HG03378 (cell line): ENCODE data around the gene CCNJL.
"Not testable (repeated sequence)": the region's sequence is repeated elsewhere in the genome, so short reads cannot be mapped to it uniquely, and the experiment has no call there.

Experiments used
- ATAC-seq: cut with Tn5 transposase; IDR thresholded peaks from one replicate; pipeline ENCODE4 v1.9.1; 2021; ENCODE audit warnings: mild to moderate bottlenecking, moderate library complexity; ENCODE audit not compliant: unreplicated experiment

Gene CCNJL, protein sequence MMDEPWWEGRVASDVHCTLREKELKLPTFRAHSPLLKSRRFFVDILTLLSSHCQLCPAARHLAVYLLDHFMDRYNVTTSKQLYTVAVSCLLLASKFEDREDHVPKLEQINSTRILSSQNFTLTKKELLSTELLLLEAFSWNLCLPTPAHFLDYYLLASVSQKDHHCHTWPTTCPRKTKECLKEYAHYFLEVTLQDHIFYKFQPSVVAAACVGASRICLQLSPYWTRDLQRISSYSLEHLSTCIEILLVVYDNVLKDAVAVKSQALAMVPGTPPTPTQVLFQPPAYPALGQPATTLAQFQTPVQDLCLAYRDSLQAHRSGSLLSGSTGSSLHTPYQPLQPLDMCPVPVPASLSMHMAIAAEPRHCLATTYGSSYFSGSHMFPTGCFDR

DNA sequence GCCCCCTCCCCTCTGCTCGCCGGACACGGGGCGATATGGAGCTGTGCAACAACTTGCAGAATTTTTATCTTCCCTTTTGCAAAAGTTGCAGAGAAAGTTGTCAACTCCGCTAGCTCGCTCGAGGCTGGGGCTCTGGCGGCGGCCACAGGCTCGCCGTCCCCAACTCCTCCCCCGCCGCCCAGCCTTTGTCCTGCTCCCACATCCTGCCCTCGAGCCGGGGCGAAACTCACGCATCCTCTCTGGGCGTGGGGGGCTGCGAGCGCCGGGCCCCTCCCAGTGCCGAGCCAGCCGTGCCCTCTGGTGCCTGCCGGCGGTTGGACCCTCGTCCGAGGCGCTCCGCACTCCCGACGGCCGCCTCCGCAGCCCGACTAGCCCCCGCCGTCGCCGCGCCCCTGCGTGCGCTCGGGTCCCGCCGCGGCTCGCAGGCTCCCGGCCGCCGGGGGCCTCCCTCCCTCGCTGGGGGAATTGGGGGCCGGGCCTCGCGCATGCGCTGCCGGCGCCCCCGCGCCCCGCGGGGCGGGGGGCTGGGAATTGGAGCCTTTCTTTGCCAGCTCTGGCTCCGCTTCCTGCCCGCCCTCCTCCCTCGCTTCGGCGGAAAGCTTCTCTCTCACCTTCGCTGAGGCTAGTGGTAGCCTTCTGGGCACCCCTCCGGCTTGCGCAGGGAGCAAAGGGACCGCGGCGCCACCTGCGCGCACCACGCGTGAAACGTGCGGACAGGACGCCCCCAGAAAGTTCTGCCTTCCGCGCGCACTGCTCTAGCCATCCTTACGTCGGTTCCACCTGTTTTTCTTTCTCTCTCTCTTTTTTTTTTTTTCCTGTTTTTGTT is at the start of gene CCNJL:
CCNJL (minus strand) TSS at position 431 of the 826 bp plus-strand sequence. CDS start 641 bp downstream, outside the sequence.
- peak; percentile 44 for ATAC-seq

DNA sequence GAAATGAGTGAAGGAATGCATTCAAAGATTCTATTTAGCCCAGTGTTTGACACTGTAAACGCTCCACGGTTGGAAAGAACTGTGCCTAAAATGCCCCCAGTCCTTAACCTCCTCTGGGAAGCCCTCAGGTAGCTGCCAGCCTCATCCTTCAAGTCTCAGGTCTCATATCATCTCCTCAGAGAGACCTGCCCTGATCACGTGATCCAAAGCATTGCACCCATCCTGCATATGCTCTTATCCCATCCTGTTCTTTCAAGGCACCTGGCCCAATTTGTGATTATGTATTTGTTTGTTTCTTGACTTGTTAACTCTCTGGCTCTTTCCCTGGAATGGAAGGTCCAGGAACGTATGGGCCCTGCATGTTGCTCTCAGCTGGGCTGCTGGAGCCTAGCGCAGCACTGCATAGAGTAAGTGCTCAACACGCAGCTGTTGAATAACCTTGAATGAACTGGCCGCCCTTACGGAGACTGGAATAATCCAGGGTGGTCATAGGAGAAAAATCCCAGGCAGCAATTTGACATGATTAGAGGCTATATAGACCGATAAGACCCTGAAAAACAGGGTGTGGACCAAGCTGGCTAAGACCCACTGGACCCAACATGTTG is 49.4 kb upstream of the CCNJL start:
- ATAC-seq: no peak

DNA sequence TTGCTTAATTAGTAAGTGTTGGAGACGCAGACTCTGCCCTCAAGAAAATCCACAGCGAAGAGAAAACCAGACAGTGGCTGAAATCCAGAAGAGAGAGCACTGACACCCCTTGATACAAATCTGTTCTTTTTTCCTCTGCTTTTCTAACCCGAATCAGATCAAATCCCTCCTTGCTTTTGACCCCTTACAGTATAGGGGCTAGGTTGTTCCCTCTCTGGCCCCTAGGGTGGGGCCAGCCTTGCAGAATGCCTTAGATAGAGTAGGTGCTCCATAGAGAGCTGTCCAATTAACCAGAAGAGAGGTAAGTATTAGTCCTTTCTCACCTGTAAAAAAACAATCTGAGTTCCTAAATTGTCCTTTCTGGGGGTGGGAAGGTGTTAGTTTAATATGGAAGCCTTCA is 47.9 kb upstream of the CCNJL start:
- ATAC-seq: no peak

DNA sequence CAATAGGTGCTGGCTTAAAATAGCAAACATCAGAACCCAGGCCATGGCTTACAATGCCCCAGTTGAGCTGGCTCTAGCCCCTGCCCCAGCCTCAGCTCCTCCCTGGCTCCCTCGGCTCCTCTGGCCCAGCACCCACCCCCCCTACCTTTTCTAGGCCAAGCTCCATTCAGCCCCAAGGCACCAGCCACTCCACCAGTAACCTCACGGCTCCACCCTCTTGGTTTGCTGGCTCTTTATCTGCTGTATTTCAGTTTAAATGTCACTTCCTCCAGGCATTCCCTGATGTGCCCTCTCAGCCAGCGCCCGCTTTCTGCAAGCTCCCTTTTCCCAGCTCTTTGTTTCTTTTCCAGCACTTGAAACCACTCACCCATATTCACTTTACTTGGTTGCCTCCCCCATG is 47.5 kb upstream of the CCNJL start:
- ATAC-seq: no peak

DNA sequence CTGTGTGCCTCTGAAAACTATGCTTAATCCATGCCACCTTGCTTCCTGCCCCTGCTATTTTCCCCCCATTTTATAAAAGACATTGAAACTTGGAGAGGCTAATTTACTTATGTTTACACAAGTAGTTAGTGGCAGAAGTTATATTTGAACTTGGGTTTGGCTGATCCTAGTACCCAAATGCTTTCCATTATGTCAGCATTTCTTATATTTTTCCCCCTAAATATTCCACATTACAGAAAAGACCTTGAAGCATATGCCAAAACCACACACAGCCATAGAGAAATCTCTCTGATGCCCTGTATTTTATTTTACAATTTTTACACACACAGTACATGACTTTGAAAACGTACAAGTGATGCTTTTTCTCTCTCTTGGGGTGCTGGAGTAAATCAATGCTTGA is 46.9 kb upstream of the CCNJL start:
- ATAC-seq: no peak

DNA sequence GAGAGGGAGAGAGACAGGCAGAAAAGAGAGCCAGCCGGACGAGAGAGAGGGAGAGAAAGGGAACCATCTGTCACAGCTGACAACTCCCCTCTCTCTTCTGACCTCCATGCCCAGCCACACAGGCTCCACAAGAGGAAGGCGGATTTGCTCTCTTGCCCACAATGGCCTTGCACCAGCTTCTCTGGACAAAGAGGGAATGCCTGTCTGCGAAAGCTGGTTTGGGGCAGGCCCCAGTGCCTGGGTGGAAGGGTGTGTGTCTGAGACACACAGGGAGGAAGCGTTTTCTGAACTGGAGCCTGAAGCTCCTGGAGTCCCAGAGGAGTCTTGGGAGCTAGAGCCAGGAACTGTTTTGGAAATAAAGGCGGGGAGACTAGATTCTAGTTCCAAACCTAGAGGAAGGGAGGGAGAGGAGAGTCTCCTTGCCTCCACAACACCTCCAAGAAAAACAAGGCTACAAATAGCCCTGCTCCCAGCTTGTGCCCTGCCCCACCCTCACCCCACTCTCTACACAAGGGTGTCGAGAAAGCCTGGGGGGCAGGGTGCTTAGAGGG is 45.6 kb upstream of the CCNJL start:
- ATAC-seq: no peak

DNA sequence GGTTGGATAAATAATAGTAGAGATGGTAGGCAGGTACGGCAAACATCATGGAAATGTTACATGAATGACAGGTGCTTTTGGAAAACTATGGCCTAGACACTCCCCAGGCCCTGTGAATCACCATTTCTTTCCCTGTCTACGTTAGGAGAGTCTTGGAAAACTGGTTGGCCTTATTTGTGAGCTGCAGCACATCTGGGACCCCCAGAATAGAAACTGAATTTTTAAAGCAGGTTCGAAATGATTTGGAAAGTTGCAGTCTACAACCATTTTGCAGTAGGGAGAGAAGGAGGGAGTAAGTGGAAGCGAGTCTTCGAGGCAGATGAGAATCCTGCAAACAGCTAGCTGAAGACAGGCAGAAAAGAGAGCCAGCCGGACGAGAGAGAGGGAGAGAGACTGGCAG is 45.0 kb upstream of the CCNJL start:
- no peak for ATAC-seq

DNA sequence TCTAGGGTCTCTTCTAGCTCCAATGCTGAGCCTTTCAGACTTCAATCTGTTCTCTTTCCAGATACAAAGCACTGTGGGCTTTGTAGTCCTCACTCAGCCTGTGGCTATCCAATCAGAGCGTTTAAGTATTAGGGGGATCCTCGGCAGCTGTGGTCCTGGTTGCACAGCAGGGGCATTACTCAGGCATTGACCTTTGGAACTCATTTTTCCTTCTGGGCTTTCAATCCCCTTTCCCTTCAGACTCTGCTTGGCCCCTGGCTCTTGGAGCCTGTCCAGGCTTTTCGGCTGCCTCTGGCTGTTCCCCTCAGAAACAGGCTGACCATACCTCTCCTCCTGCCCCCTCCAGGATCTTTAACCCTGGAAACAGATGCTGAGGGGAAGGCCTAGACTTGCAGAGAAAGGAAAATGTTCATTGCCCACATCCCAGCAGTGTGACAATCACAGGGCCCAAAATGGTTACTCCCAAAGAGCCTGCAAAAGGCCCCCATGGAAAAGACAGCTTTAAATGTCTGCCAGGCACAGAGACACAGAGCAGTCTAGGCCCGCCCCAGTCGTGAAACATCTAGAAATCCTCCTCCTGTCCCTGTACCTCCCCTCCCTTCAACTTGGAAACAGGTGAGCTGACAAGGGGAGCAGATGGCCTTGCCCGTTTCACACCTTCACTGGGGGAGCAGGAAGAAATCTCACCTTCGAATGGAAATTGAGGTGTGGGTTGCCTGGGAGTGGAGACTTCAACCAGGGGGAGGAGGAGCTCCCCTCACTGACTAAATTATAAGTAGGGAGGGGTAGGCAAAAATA is 44.4 kb upstream of the CCNJL start:
- no peak for ATAC-seq

DNA sequence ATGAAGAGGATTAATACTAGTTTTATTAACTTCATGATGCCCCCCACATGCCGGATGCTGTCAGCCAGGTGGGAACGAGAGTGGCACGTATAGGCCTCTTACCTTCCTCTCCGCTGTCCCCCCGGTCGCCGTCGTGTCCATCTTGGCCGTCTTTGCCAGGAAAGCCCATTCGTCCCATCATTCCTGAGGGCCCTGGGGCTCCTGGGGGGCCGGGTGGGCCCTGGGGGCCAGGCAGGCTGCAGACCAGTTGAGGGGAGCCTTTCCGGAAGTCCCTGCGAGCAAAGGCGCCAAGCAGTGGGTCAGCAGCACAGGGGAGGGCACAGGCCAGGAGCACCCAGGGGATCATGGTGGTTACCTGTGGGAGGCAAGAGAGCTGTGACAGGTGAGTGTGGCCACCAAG is 42.3 kb upstream of the CCNJL start:
- ATAC-seq: no peak

DNA sequence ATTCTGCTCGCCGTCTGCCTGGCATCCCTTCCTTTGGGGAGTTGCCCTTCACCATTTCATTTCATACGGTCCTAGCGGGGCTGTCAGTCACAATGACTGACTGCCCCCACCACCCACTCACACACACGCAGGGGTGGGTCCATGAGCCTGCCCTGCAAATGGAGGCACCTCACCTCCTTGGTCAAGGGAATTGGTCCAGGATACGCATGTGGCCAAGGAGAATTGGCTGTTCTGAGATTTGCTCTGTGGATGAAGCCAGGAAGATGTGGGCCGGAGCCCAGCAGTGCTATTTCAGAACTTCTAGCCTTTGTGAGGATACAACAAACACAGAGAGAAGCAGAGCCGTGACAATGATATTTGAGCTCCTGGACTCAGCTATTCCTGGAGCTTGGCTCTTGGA is 41.0 kb upstream of the CCNJL start:
- no peak for ATAC-seq

DNA sequence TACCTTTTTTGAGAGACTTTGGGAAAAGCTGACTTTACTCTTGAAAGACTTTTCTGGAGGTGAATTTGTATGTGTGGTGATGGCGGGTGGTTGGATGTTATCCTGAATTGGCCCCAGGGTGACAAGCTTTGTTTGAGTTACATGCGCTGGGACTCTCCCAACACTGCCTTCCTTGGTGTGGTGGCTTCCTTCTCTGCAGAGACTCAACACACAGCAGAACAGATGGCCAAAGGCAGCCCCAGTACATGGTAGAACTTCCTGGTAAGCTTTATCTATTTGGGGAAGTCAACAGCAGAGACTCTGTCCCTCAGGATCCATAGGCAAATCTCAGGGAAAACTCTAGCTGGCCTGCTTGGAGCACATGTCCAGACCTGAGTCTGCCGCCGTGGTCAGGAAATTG is 39.9 kb upstream of the CCNJL start:
- ATAC-seq: no peak

DNA sequence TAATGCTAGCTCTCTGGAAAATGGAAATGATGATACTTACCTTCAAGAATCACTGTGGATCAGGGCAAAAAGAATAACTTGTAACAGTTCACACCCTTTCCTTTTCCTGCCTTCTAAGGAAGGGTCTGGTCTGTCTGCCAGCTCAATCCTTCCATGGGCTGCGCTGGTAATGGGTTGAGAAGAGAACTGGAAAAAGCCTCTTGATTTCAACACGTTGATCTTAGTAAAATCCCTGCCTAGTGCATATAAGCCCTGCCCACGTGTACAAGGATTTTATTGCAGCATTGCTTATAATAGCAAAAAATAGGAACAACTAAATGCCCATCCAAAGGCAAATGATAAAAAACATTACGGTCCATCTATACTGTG is 37.6 kb upstream of the CCNJL start:
- no peak for ATAC-seq

GRCh38 chr5:160349249-160349934 is 37.0 kb upstream of the CCNJL start:
- ATAC-seq: no peak

- ATAC-seq: no peak
These were observed 35.7 kb upstream of the CCNJL start for GRCh38 chr5:160348080-160348479.

DNA sequence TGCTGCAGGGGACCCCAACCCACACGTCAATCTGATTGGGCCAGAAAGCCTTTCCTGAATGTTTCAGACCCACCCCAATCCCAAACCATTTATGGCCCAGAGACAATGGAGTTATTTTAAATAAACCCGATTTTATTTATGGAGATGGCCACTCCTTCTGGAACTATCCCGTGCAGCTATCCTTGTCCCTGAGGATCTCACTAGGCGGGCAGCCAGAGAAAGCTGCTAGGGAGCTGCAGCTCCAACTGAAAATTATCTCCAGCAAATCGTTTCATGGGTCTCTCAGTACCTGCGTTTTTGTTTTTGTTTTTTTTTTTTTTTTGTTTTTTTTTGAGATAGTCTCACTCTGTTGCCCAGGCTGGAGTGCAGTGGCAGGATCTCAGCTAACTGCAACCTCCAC is 35.1 kb upstream of the CCNJL start:
- ATAC-seq: no peak

- no peak for ATAC-seq
These were observed 30.1 kb upstream of the CCNJL start for GRCh38 chr5:160342413-160342941.

DNA sequence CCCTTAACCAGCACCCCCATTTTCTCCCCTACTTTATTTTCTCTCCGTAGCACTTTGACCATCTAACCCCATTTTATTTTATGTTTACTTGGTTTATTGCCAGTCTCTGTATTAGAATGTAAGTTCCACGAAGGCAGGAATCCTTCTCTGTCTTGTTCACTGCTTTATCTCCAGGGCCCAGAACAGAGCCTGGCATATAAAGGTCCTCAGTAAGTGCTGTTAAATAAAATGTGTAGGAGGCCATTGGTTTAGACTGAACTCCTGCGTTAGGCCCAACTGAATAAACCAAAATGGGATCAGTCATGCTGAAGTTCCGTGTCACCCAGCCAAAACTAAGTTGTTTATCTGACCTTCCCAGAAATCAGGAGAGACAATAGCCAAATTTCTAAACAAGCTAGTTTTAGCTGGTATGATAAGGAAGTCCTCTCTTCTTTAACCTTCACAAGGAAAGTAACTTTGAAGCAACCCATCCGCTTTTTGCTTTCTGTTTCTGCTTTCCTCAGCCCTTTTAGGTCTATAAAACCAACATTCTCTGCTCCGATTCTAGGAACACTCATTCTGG is 29.0 kb upstream of the CCNJL start:
- no peak for ATAC-seq

- ATAC-seq: not testable (repeated sequence)
These were observed 28.1 kb upstream of the CCNJL start for GRCh38 chr5:160340513-160340912.

GRCh38 chr5:160339406-160340130 is 27.2 kb upstream of the CCNJL start:
- ATAC-seq: no peak
